GM23338 (cell line): ENCODE data around the gene GRID2. TPM values are rescaled to one million over a fixed set of nuclear protein-coding genes. Genes with fewer than 3 reads are reported as not detected.

Source experiments
- ATAC-seq: fragments of 200-7000 bp; cut with Tn5 transposase; 3 replicates; pipeline ENCODE4 v1.9.1; 2020
- DNase-seq: peaks from one replicate; pipeline ENCODE4 v3.0.0-alpha.2; 2015; ENCODE audit warnings: low spot score
- H2AFZ ChIP-seq: fragments of 200-600 bp; sonication (generic); 2 replicates; pipeline ENCODE4 v1.8.0; 2016; ENCODE audit warnings: antibody characterized with exemption, mild to moderate bottlenecking, moderate library complexity
- H3F3A ChIP-seq: fragments of 200-600 bp; sonication (generic); replicated peaks from 2 replicates; pipeline ENCODE4 v1.8.0; 2017; ENCODE audit warnings: antibody characterized with exemption, mixed run types, low read depth
- H3K27ac ChIP-seq: fragments of 200-600 bp; sonication (generic); 2 replicates; pipeline ENCODE4 v1.6.1; 2016; ENCODE audit warnings: low read depth
- H3K27me3 ChIP-seq: fragments of 200-600 bp; sonication (generic); 2 replicates; pipeline ENCODE4 v1.8.0; 2016; ENCODE audit warnings: mild to moderate bottlenecking, mixed run types, moderate library complexity; ENCODE audit not compliant: insufficient read depth
- H3K36me3 ChIP-seq: fragments of 200-600 bp; sonication (generic); 2 replicates; pipeline ENCODE4 v1.8.0; 2016; ENCODE audit warnings: mild to moderate bottlenecking; ENCODE audit not compliant: insufficient read depth
- H3K4me1 ChIP-seq: fragments of 200-600 bp; sonication (generic); 2 replicates; pipeline ENCODE4 v1.8.0; 2016; ENCODE audit warnings: mild to moderate bottlenecking, moderate library complexity; ENCODE audit not compliant: insufficient read depth
- H3K4me2 ChIP-seq: fragments of 200-600 bp; sonication (generic); 2 replicates; pipeline ENCODE4 v1.7.1; 2017; ENCODE audit warnings: mixed run types
- H3K4me3 ChIP-seq: fragments of 200-600 bp; sonication (generic); 2 replicates; pipeline ENCODE4 v1.6.1; 2016; ENCODE audit warnings: mixed run types
- H3K79me2 ChIP-seq: fragments of 200-600 bp; sonication (generic); replicated peaks from 2 replicates; pipeline ENCODE4 v1.8.0; 2017; ENCODE audit warnings: mild to moderate bottlenecking; ENCODE audit not compliant: insufficient read depth
- H3K9me2 ChIP-seq: fragments of 200-600 bp; sonication (generic); 2 replicates; pipeline ENCODE4 v1.8.0; 2017; ENCODE audit not compliant: insufficient read depth
- H4K20me1 ChIP-seq: fragments of 200-600 bp; sonication (generic); replicated peaks from 2 replicates; pipeline ENCODE4 v1.8.0; 2017; ENCODE audit warnings: mild to moderate bottlenecking; ENCODE audit not compliant: insufficient read depth
- H3K27ac Mint-ChIP-seq: 2 replicates; pipeline ENCODE4 v1.8.0; 2020; ENCODE audit warnings: inconsistent platforms, mild to moderate bottlenecking, moderate library complexity, mixed read lengths
- H3K27me3 Mint-ChIP-seq: 3 replicates; pipeline ENCODE4 v1.8.0; 2022; ENCODE audit warnings: low read depth, mild to moderate bottlenecking, moderate library complexity, mixed read lengths, inconsistent platforms; ENCODE audit not compliant: insufficient read depth, poor library complexity
- H3K36me3 Mint-ChIP-seq: 3 replicates; pipeline ENCODE4 v1.8.0; 2021; ENCODE audit warnings: low read depth, mild to moderate bottlenecking, inconsistent platforms, moderate library complexity, mixed read lengths
- H3K4me1 Mint-ChIP-seq: 3 replicates; pipeline ENCODE4 v1.8.0; 2020; ENCODE audit warnings: mild to moderate bottlenecking, inconsistent platforms, mixed read lengths
- H3K4me3 Mint-ChIP-seq: 3 replicates; pipeline ENCODE4 v1.8.0; 2021; ENCODE audit warnings: moderate library complexity, mild to moderate bottlenecking, inconsistent platforms, mixed read lengths
- H3K9me3 Mint-ChIP-seq: 3 replicates; pipeline ENCODE4 v1.8.0; 2020; ENCODE audit warnings: moderate library complexity, mild to moderate bottlenecking, inconsistent platforms, mixed read lengths
- CREB1 ChIP-seq: fragments of 250-450 bp; sonication (Bioruptor Pico); IDR thresholded peaks from 2 replicates; pipeline ENCODE4 v1.5.0; 2020; ENCODE audit warnings: low read depth, mild to moderate bottlenecking, moderate library complexity
- CTCF ChIP-seq, 2 experiments: fragments of 200-600 bp in 1 of 2; sonication (generic) in 1 of 2; conservative IDR thresholded peaks; 2 replicates each; pipeline versions ENCODE4 v1.5.1 to v1.6.1; 2016 to 2017; ENCODE audit warnings: antibody characterized with exemption in 2 of 2, low read depth in 2 of 2, mild to moderate bottlenecking in 2 of 2, moderate library complexity in 1 of 2
- ETS1 ChIP-seq: IDR thresholded peaks from 2 replicates; pipeline ENCODE4 v1.6.1; 2016; ENCODE audit warnings: antibody characterized with exemption
- EZH2 ChIP-seq: fragments of 200-600 bp; sonication (generic); IDR thresholded peaks from one replicate; pipeline ENCODE4 v1.8.0; 2017; ENCODE audit warnings: antibody characterized with exemption, mild to moderate bottlenecking, low read depth; ENCODE audit not compliant: unreplicated experiment
- EZH2phosphoT487 ChIP-seq: fragments of 200-600 bp; sonication (generic); IDR thresholded peaks from one replicate; pipeline ENCODE4 v1.8.1; 2018; ENCODE audit warnings: antibody characterized with exemption; ENCODE audit not compliant: unreplicated experiment
- JUNB ChIP-seq: IDR thresholded peaks from one replicate; pipeline ENCODE4 v1.6.1; 2016; ENCODE audit warnings: antibody characterized with exemption; ENCODE audit not compliant: unreplicated experiment
- NANOG ChIP-seq: IDR thresholded peaks from 2 replicates; pipeline ENCODE4 v1.6.1; 2016; ENCODE audit warnings: antibody characterized with exemption, borderline replicate concordance
- POLR2AphosphoS5 ChIP-seq: IDR thresholded peaks from 2 replicates; pipeline ENCODE4 v1.6.1; 2016; ENCODE audit warnings: antibody characterized with exemption, low read depth
- STAT1 ChIP-seq: IDR thresholded peaks from one replicate; pipeline ENCODE4 v1.6.1; 2016; ENCODE audit warnings: antibody characterized with exemption; ENCODE audit not compliant: unreplicated experiment
- ZNF114 ChIP-seq: fragments of 250-450 bp; sonication (Bioruptor Pico); IDR thresholded peaks from 2 replicates; pipeline ENCODE4 v1.5.0; 2020; ENCODE audit warnings: mild to moderate bottlenecking, moderate library complexity
- ZNF331 ChIP-seq: fragments of 250-450 bp; sonication (Bioruptor Pico); IDR thresholded peaks from 2 replicates; pipeline ENCODE4 v1.5.0; 2020; ENCODE audit warnings: low read depth, mild to moderate bottlenecking, moderate library complexity
- polyA plus RNA-seq: library from polyadenylated mRNA; unstranded; fragments of >200 nt; fragmentation: Nextera tagmentation; extraction: Ambion mirVana; gene quantifications from 2 replicates; pipeline ENCODE4 v1.2.1, GENCODE V29; 2016
- total RNA-seq: library from RNA; depleted of rRNA; stranded (reverse); fragments of >200 nt; shearing (Covaris generic); gene quantifications from 2 replicates; pipeline ENCODE4 v1.2.3, GENCODE V29; 2014
- TF ChIP-seq, protein P1 (sequence below): IDR thresholded peaks from one replicate; pipeline ENCODE4 v1.6.1; 2018; ENCODE audit warnings: antibody characterized with exemption; ENCODE audit not compliant: unreplicated experiment
- TF ChIP-seq, protein P2 (sequence below): fragments of 250-450 bp; sonication (Bioruptor Pico); IDR thresholded peaks from 2 replicates; pipeline ENCODE4 v1.5.0; 2020; ENCODE audit warnings: mild to moderate bottlenecking, moderate library complexity

Gene GRID2
- total and polyA plus RNA-seq, 2 experiments from 2014 or later, result 19.9 to 65.4 TPM

- 0 out of 2 replicates have a peak overlapping the region, but pooled peaks have one; percentile 2 for H3K4me3 ChIP-seq
- peaks cover 83% of the 10 kb centered on the region for H3K4me1 ChIP-seq
- H3K36me3 ChIP-seq, result no peaks in the 10 kb centered on the region; the same call in 1 of the 2 replicates
- DNase-seq, result no peak
- H3K27me3 Mint-ChIP-seq, result peaks cover 6% of the 10 kb centered on the region
- H3K9me3 Mint-ChIP-seq, result no peaks in the 10 kb centered on the region
- peaks cover 12% of the 10 kb centered on the region for H4K20me1 ChIP-seq
- no peak overlapping the region; the same call in 1 of the 2 replicates for H3K27ac Mint-ChIP-seq
- H2AFZ ChIP-seq, result no peak overlapping the region
- peak overlapping the region; percentile 31; the same call in 1 of the 2 replicates for H3K4me2 ChIP-seq
- no peak for ATAC-seq
- H3K79me2 ChIP-seq, result peaks cover 100% of the 10 kb centered on the region
- H3K27ac ChIP-seq, result no peak overlapping the region; the same call in 1 of the 2 replicates
- H3F3A ChIP-seq, result no peaks in the 10 kb centered on the region
- no peaks in the 10 kb centered on the region for H3K9me2 ChIP-seq
- H3K36me3 Mint-ChIP-seq, result peaks cover 23% of the 10 kb centered on the region; the same call in 2 of the 3 replicates
- TF ChIP-seq, protein P1, sequence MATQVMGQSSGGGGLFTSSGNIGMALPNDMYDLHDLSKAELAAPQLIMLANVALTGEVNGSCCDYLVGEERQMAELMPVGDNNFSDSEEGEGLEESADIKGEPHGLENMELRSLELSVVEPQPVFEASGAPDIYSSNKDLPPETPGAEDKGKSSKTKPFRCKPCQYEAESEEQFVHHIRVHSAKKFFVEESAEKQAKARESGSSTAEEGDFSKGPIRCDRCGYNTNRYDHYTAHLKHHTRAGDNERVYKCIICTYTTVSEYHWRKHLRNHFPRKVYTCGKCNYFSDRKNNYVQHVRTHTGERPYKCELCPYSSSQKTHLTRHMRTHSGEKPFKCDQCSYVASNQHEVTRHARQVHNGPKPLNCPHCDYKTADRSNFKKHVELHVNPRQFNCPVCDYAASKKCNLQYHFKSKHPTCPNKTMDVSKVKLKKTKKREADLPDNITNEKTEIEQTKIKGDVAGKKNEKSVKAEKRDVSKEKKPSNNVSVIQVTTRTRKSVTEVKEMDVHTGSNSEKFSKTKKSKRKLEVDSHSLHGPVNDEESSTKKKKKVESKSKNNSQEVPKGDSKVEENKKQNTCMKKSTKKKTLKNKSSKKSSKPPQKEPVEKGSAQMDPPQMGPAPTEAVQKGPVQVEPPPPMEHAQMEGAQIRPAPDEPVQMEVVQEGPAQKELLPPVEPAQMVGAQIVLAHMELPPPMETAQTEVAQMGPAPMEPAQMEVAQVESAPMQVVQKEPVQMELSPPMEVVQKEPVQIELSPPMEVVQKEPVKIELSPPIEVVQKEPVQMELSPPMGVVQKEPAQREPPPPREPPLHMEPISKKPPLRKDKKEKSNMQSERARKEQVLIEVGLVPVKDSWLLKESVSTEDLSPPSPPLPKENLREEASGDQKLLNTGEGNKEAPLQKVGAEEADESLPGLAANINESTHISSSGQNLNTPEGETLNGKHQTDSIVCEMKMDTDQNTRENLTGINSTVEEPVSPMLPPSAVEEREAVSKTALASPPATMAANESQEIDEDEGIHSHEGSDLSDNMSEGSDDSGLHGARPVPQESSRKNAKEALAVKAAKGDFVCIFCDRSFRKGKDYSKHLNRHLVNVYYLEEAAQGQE, result no peak
- TF ChIP-seq ZNF331 (no peak), STAT1 (no peak), EZH2 (no peak), CREB1 (CRISPR knock-in tag) (no peak), ETS1 (no peak), CTCF (conservative IDR thresholded peaks at IDR 0.05; ENCODE audit: low read depth in 2 of 2) (no peak), JUNB (no peak), POLR2AphosphoS5 (no peak), ZNF114 (CRISPR knock-in tag) (no peak), EZH2phosphoT487 (no peak), NANOG (no peak)
- TF ChIP-seq, protein P2, sequence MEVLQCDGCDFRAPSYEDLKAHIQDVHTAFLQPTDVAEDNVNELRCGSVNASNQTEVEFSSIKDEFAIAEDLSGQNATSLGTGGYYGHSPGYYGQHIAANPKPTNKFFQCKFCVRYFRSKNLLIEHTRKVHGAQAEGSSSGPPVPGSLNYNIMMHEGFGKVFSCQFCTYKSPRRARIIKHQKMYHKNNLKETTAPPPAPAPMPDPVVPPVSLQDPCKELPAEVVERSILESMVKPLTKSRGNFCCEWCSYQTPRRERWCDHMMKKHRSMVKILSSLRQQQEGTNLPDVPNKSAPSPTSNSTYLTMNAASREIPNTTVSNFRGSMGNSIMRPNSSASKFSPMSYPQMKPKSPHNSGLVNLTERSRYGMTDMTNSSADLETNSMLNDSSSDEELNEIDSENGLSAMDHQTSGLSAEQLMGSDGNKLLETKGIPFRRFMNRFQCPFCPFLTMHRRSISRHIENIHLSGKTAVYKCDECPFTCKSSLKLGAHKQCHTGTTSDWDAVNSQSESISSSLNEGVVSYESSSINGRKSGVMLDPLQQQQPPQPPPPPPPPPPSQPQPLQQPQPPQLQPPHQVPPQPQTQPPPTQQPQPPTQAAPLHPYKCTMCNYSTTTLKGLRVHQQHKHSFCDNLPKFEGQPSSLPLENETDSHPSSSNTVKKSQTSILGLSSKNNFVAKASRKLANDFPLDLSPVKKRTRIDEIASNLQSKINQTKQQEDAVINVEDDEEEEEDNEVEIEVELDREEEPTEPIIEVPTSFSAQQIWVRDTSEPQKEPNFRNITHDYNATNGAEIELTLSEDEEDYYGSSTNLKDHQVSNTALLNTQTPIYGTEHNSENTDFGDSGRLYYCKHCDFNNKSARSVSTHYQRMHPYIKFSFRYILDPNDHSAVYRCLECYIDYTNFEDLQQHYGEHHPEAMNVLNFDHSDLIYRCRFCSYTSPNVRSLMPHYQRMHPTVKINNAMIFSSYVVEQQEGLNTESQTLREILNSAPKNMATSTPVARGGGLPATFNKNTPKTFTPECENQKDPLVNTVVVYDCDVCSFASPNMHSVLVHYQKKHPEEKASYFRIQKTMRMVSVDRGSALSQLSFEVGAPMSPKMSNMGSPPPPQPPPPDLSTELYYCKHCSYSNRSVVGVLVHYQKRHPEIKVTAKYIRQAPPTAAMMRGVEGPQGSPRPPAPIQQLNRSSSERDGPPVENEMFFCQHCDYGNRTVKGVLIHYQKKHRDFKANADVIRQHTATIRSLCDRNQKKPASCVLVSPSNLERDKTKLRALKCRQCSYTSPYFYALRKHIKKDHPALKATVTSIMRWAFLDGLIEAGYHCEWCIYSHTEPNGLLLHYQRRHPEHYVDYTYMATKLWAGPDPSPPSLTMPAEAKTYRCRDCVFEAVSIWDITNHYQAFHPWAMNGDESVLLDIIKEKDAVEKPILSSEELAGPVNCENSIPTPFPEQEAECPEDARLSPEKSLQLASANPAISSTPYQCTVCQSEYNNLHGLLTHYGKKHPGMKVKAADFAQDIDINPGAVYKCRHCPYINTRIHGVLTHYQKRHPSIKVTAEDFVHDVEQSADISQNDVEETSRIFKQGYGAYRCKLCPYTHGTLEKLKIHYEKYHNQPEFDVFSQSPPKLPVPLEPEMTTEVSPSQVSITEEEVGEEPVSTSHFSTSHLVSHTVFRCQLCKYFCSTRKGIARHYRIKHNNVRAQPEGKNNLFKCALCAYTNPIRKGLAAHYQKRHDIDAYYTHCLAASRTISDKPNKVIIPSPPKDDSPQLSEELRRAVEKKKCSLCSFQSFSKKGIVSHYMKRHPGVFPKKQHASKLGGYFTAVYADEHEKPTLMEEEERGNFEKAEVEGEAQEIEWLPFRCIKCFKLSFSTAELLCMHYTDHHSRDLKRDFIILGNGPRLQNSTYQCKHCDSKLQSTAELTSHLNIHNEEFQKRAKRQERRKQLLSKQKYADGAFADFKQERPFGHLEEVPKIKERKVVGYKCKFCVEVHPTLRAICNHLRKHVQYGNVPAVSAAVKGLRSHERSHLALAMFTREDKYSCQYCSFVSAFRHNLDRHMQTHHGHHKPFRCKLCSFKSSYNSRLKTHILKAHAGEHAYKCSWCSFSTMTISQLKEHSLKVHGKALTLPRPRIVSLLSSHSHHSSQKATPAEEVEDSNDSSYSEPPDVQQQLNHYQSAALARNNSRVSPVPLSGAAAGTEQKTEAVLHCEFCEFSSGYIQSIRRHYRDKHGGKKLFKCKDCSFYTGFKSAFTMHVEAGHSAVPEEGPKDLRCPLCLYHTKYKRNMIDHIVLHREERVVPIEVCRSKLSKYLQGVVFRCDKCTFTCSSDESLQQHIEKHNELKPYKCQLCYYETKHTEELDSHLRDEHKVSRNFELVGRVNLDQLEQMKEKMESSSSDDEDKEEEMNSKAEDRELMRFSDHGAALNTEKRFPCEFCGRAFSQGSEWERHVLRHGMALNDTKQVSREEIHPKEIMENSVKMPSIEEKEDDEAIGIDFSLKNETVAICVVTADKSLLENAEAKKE (CRISPR knock-in tag), result no peak
- no peaks in the 10 kb centered on the region for H3K27me3 ChIP-seq
- H3K4me1 Mint-ChIP-seq, result peaks cover 56% of the 10 kb centered on the region
- H3K4me3 Mint-ChIP-seq, result no peak overlapping the region
Measured at GRCh38 chr4:92451782-92452181, 148.0 kb downstream of the GRID2 start.
